Measurements from ENCODE around the gene COP1. TPM values are rescaled to one million over a fixed set of nuclear protein-coding genes. Genes with fewer than 3 reads are reported as not detected.
"Not testable (repeated sequence)": the region's sequence is repeated elsewhere in the genome, so short reads cannot be mapped to it uniquely, and the experiment has no call there.

The COP1 gene
- total RNA-seq, 1 donor from 2014 or later = 38.7 TPM

GRCh38 chr1:176017722-176018121, 189.4 kb downstream of the COP1 start:
- Histone ChIP-seq H3K27ac (no peak overlapping the region), H3K9me3 (no peaks in the 10 kb centered on the region), H3K4me3 (no peak overlapping the region), H3K4me1 (no peaks in the 10 kb centered on the region), H3K36me3 (peaks cover 16% of the 10 kb centered on the region), H3K27me3 (no peaks in the 10 kb centered on the region)
- DNase-seq (no peak), ATAC-seq (no peak)
- intact Hi-C loops (cut with DNase I) = no loop called here
- TF ChIP-seq CTCF (IDR thresholded peaks at IDR 0.05) = no peak

- H3K4me1 ChIP-seq = no peaks in the 10 kb centered on the region
- intact Hi-C loops (cut with DNase I) = no loop called here
- peaks cover 15% of the 10 kb centered on the region for H3K36me3 ChIP-seq
- H3K9me3 ChIP-seq = no peaks in the 10 kb centered on the region
- DNase-seq (no peak), ATAC-seq (no peak)
- H3K4me3 ChIP-seq = no peak overlapping the region
- no peak overlapping the region for H3K27ac ChIP-seq
- TF ChIP-seq CTCF (IDR thresholded peaks at IDR 0.05) = no peak
- H3K27me3 ChIP-seq = no peaks in the 10 kb centered on the region
Observed at GRCh38 chr1:176009951-176010350, 197.1 kb downstream of the COP1 start.

GRCh38 chr1:176007756-176008389, 199.2 kb downstream of the COP1 start:
- DNase-seq; ATAC-seq; H3K9me3 ChIP-seq; H3K27me3 ChIP-seq; intact Hi-C loops (cut with DNase I); H3K4me1 ChIP-seq; H3K27ac ChIP-seq; H3K4me3 ChIP-seq: not testable (repeated sequence)
- H3K36me3 ChIP-seq = peaks cover 15% of the 10 kb centered on the region

GRCh38 chr1:175994660-175995059, 212.4 kb downstream of the COP1 start:
- DNase-seq; intact Hi-C loops (cut with DNase I); H3K4me3 ChIP-seq; H3K36me3 ChIP-seq; H3K4me1 ChIP-seq; H3K27me3 ChIP-seq; ATAC-seq; H3K27ac ChIP-seq; H3K9me3 ChIP-seq: not testable (repeated sequence)

- DNase-seq; H3K27ac ChIP-seq; ATAC-seq; H3K36me3 ChIP-seq; intact Hi-C loops (cut with DNase I); H3K27me3 ChIP-seq; H3K9me3 ChIP-seq; H3K4me1 ChIP-seq; H3K4me3 ChIP-seq: not testable (repeated sequence)
Observed at GRCh38 chr1:175992825-175993224, 214.3 kb downstream of the COP1 start.

- DNase-seq; H3K4me3 ChIP-seq; H3K27ac ChIP-seq; ATAC-seq; H3K9me3 ChIP-seq; intact Hi-C loops (cut with DNase I); H3K4me1 ChIP-seq; H3K27me3 ChIP-seq: not testable (repeated sequence)
- H3K36me3 ChIP-seq = peaks cover 14% of the 10 kb centered on the region
Observed at GRCh38 chr1:175992202-175992601, 214.9 kb downstream of the COP1 start.

GRCh38 chr1:175984813-175985212, 222.3 kb downstream of the COP1 start:
- Histone ChIP-seq H3K4me3 (no peak overlapping the region), H3K27me3 (no peaks in the 10 kb centered on the region), H3K36me3 (peaks cover 55% of the 10 kb centered on the region), H3K4me1 (no peaks in the 10 kb centered on the region), H3K27ac (no peak overlapping the region), H3K9me3 (peaks cover 6% of the 10 kb centered on the region)
- TF ChIP-seq CTCF (IDR thresholded peaks at IDR 0.05) = no peak
- intact Hi-C loops (cut with DNase I) = no loop called here
- no peak for DNase-seq
- ATAC-seq = no peak

Data from upper lobe of right lung (tissue), 1 donor.